GM12892 (cell line): Measurements from ENCODE around the gene CD101.

ENCODE experiments used
- POLR2AphosphoS5 ChIP-seq: IDR thresholded peaks from 2 replicates; pipeline ENCODE4 v1.6.1; 2011; ENCODE audit warnings: low read depth, low read length, control low read depth
- TAF1 ChIP-seq: IDR thresholded peaks from 2 replicates; pipeline ENCODE4 v1.6.1; 2011; ENCODE audit warnings: low read depth, mild to moderate bottlenecking, control low read depth, low read length, borderline replicate concordance

- TF ChIP-seq POLR2AphosphoS5 (no peak), TAF1 (no peak)
Observed at GRCh38 chr1:117017648-117018047, 16.1 kb downstream of the CD101 start.
